ACHN (cell line): ENCODE measurements around the gene NCF1.
"Not testable (repeated sequence)": the region's sequence is repeated elsewhere in the genome, so short reads cannot be mapped to it uniquely, and the experiment has no call there.

Experiments
- DNase-seq: peaks from one replicate; pipeline ENCODE4 v3.0.0-alpha.2; 2015
- in situ Hi-C: cut with HindIII; loops from 2 replicates; pipeline ENCODE4 v1.10.0; 2017; ENCODE audit warnings: low sequenced_read_pairs, low pct_ligation_motif_present, low pct_unique_long_range_greater_than_20kb

NCF1 gene

GRCh38 chr7:74773760-74774750 is at the start of gene NCF1:
Gene NCF1 (plus strand): TSS chr7:74774011. CDS start chr7:74774032, 21 bp downstream.
- DNase-seq, in situ Hi-C loops: not testable (repeated sequence)

GRCh38 chr7:74725840-74726239 is 48.0 kb upstream of the NCF1 start:
- in situ Hi-C loops, result no loop called here
- no peak for DNase-seq

GRCh38 chr7:74726309-74727101 is 47.3 kb upstream of the NCF1 start:
- in situ Hi-C loops, result no loop called here
- DNase-seq, result no peak

GRCh38 chr7:74728686-74729085 is 45.1 kb upstream of the NCF1 start:
- in situ Hi-C loops, result not testable (repeated sequence)

GRCh38 chr7:74730186-74730585 is 43.6 kb upstream of the NCF1 start:
- DNase-seq, in situ Hi-C loops: not testable (repeated sequence)

More at GRCh38 chr7:74728686-74729085, 45.1 kb upstream of the NCF1 start:
- DNase-seq, result not testable (repeated sequence)

GRCh38 chr7:74739974-74740703 is 33.7 kb upstream of the NCF1 start:
- in situ Hi-C loops, DNase-seq: not testable (repeated sequence)

GRCh38 chr7:74743936-74744557 is 29.8 kb upstream of the NCF1 start:
- in situ Hi-C loops, result not testable (repeated sequence)

GRCh38 chr7:74753921-74754482 is 19.8 kb upstream of the NCF1 start:
- in situ Hi-C loops, DNase-seq: not testable (repeated sequence)

More at GRCh38 chr7:74743936-74744557, 29.8 kb upstream of the NCF1 start:
- not testable (repeated sequence) for DNase-seq

- DNase-seq, in situ Hi-C loops: not testable (repeated sequence)
These were observed 17.1 kb upstream of the NCF1 start for GRCh38 chr7:74756673-74757072.

GRCh38 chr7:74758268-74758667 is 15.5 kb upstream of the NCF1 start:
- DNase-seq, in situ Hi-C loops: not testable (repeated sequence)

- DNase-seq, in situ Hi-C loops: not testable (repeated sequence)
These were observed 14.8 kb upstream of the NCF1 start for GRCh38 chr7:74758982-74759381.

- in situ Hi-C loops, DNase-seq: not testable (repeated sequence)
These were observed 8.4 kb upstream of the NCF1 start for GRCh38 chr7:74765205-74765918.

- DNase-seq, in situ Hi-C loops: not testable (repeated sequence)
These were observed 7.3 kb upstream of the NCF1 start for GRCh38 chr7:74766509-74766908.

GRCh38 chr7:74766991-74767390 is 6.8 kb upstream of the NCF1 start:
- DNase-seq, in situ Hi-C loops: not testable (repeated sequence)

- DNase-seq, in situ Hi-C loops: not testable (repeated sequence)
These were observed 3.7 kb upstream of the NCF1 start for GRCh38 chr7:74770062-74770461.

- in situ Hi-C loops, DNase-seq: not testable (repeated sequence)
These were observed 1.7 kb upstream of the NCF1 start for GRCh38 chr7:74772093-74772492.

GRCh38 chr7:74775111-74775510 is 1.3 kb downstream of the NCF1 start:
- in situ Hi-C loops, DNase-seq: not testable (repeated sequence)
